ENCODE measurements around the gene MUC5AC.

- TF ChIP-seq RAD21 (IDR thresholded peaks at IDR 0.05) (no peak), CTCF (IDR thresholded peaks at IDR 0.05; ENCODE audit: low read depth, low read length, missing input control) (no peak), REST (IDR thresholded peaks at IDR 0.05) (no peak), NR2F2 (IDR thresholded peaks at IDR 0.05) (no peak)
These were observed 33.8 kb upstream of the MUC5AC start for GRCh38 chr11:1123970-1124369.
